ENCODE measurements around the gene MRPS22.

MRPS22 gene

GRCh38 chr3:139301183-139301582 lies 42.6 kb upstream of the MRPS22 start:
- TF ChIP-seq CTCF (conservative IDR thresholded peaks at IDR 0.05; ENCODE audit: low read depth, low read length): no peak
- no peak overlapping the region for H3K4me3 ChIP-seq (ENCODE audit: low read depth, low read length)
- peak; percentile 47 for DNase-seq (ENCODE audit: low read depth)

GRCh38 chr3:139301654-139302053 lies 42.2 kb upstream of the MRPS22 start:
- DNase-seq (ENCODE audit: low read depth): no peak
- H3K4me3 ChIP-seq (ENCODE audit: low read depth, low read length): no peak overlapping the region
- no peak for TF ChIP-seq CTCF (conservative IDR thresholded peaks at IDR 0.05; ENCODE audit: low read depth, low read length)

GRCh38 chr3:139302084-139302800 lies 41.6 kb upstream of the MRPS22 start:
- TF ChIP-seq CTCF (conservative IDR thresholded peaks at IDR 0.05; ENCODE audit: low read depth, low read length): no peak
- no peak overlapping the region for H3K4me3 ChIP-seq (ENCODE audit: low read depth, low read length)
- DNase-seq (ENCODE audit: low read depth): peak; percentile 99

- no peak overlapping the region for H3K4me3 ChIP-seq (ENCODE audit: low read depth, low read length)
- no peak for TF ChIP-seq CTCF (conservative IDR thresholded peaks at IDR 0.05; ENCODE audit: low read depth, low read length)
- DNase-seq (ENCODE audit: low read depth): no peak
Measured at GRCh38 chr3:139302801-139303113, 41.1 kb upstream of the MRPS22 start.

GRCh38 chr3:139303216-139303615 lies 40.6 kb upstream of the MRPS22 start:
- no peak overlapping the region for H3K4me3 ChIP-seq (ENCODE audit: low read depth, low read length)
- no peak for TF ChIP-seq CTCF (conservative IDR thresholded peaks at IDR 0.05; ENCODE audit: low read depth, low read length)
- no peak for DNase-seq (ENCODE audit: low read depth)

GRCh38 chr3:139304383-139304782 lies 39.4 kb upstream of the MRPS22 start:
- DNase-seq (ENCODE audit: low read depth): peak; percentile 26
- no peak for TF ChIP-seq CTCF (conservative IDR thresholded peaks at IDR 0.05; ENCODE audit: low read depth, low read length)
- no peak overlapping the region for H3K4me3 ChIP-seq (ENCODE audit: low read depth, low read length)

GRCh38 chr3:139306078-139306477 lies 37.7 kb upstream of the MRPS22 start:
- no peak overlapping the region for H3K4me3 ChIP-seq (ENCODE audit: low read depth, low read length)
- TF ChIP-seq CTCF (conservative IDR thresholded peaks at IDR 0.05; ENCODE audit: low read depth, low read length): no peak
- DNase-seq (ENCODE audit: low read depth): no peak

All from choroid plexus epithelial cell (primary cell).